Fibroblast of mammary gland (primary cell): ENCODE data around the gene CACNB2.

Source experiments
- DNase-seq: peaks from one replicate; pipeline ENCODE4 v3.0.0-alpha.2; 2010; ENCODE audit warnings: low read depth
- H3K4me3 ChIP-seq: 2 replicates; pipeline ENCODE4 v1.5.1; 2011; ENCODE audit warnings: low read depth, mild to moderate bottlenecking, low read length, moderate library complexity; ENCODE audit not compliant: control insufficient read depth
- CTCF ChIP-seq: conservative IDR thresholded peaks from 2 replicates; pipeline ENCODE4 v1.5.1; 2011; ENCODE audit warnings: low read depth, low read length, inconsistent platforms; ENCODE audit not compliant: control insufficient read depth, insufficient read depth

The CACNB2 gene

GRCh38 chr10:18469125-18469524, 328.9 kb downstream of the CACNB2 start:
- no peak for TF ChIP-seq CTCF
- no peak for DNase-seq
- no peak overlapping the region for H3K4me3 ChIP-seq

GRCh38 chr10:18472977-18473376, 332.8 kb downstream of the CACNB2 start:
- peak; percentile 4 for TF ChIP-seq CTCF
- no peak overlapping the region for H3K4me3 ChIP-seq
- DNase-seq = no peak

- no peak overlapping the region for H3K4me3 ChIP-seq
- TF ChIP-seq CTCF = no peak
- DNase-seq = peak; percentile 54
Measured at GRCh38 chr10:18473424-18474117, 333.3 kb downstream of the CACNB2 start.

GRCh38 chr10:18474118-18474455, 333.9 kb downstream of the CACNB2 start:
- no peak for TF ChIP-seq CTCF
- no peak for DNase-seq
- H3K4me3 ChIP-seq = no peak overlapping the region

GRCh38 chr10:18476076-18476647, 335.9 kb downstream of the CACNB2 start:
- no peak overlapping the region for H3K4me3 ChIP-seq
- no peak for DNase-seq
- TF ChIP-seq CTCF = no peak

- no peak for DNase-seq
- H3K4me3 ChIP-seq = no peak overlapping the region
- no peak for TF ChIP-seq CTCF
Measured at GRCh38 chr10:18478354-18478753, 338.1 kb downstream of the CACNB2 start.
